ENCODE data around the gene GPR107.

DNA sequence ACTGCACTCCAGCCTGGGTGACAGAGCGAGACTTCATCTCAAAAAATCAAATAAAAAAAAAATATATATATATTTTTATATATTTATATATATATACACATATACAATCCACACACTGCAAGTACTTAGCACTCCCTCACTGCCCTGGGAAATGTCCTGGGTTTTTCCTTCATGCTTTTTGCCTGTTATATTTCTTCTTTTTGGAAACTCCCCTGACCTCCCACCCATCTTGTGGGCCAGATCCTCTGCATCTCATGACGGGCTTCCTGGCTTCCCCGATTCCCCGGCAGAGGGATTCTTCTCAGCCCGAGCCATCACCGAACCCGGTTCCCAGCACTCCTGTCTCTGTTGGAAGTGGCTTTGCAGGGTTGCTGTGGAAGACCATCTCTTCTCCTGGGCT is 79.0 kb downstream of the GPR107 start:
- TF ChIP-seq GATA3 (IDR thresholded peaks at IDR 0.05; ENCODE audit: low read depth, low read length): no peak
- no peak for TF ChIP-seq GATA2 (IDR thresholded peaks at IDR 0.05; ENCODE audit: low read depth, low read length)
